C4-2B (cell line): ENCODE measurements around the gene SGMS1.
"Not testable (repeated sequence)": the region's sequence is repeated elsewhere in the genome, so short reads cannot be mapped to it uniquely, and the experiment has no call there.

Experiments used
- ZFX ChIP-seq: fragments of 450-650 bp; IDR thresholded peaks from 2 replicates; pipeline ENCODE4 v1.6.1; 2017
- TF ChIP-seq, protein P1 (sequence below): fragments of 450-650 bp; conservative IDR thresholded peaks from 2 replicates; pipeline ENCODE4 v1.5.1; 2017; ENCODE audit warnings: mild to moderate bottlenecking

DNA sequence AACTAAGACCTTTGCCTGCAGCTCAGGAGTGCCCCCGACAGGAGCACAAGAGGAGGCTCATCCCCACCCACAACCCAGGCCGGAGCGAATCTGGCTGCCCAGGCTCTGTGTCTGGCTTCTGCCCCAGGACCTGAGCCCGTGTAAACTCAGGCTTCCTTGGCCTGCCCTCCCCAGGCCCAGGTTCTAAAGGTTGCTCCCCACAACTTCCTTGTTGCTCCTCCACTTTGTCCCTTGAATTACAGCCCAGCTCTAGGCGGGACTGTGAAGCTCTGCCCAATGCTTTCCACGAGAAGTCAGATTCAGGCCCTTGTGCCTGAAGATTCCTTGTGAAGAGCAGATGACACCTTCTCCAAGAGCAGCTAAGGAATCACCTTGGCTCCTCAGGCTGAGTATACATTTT lies 46.2 kb upstream of the SGMS1 start:
- TF ChIP-seq, protein P1, sequence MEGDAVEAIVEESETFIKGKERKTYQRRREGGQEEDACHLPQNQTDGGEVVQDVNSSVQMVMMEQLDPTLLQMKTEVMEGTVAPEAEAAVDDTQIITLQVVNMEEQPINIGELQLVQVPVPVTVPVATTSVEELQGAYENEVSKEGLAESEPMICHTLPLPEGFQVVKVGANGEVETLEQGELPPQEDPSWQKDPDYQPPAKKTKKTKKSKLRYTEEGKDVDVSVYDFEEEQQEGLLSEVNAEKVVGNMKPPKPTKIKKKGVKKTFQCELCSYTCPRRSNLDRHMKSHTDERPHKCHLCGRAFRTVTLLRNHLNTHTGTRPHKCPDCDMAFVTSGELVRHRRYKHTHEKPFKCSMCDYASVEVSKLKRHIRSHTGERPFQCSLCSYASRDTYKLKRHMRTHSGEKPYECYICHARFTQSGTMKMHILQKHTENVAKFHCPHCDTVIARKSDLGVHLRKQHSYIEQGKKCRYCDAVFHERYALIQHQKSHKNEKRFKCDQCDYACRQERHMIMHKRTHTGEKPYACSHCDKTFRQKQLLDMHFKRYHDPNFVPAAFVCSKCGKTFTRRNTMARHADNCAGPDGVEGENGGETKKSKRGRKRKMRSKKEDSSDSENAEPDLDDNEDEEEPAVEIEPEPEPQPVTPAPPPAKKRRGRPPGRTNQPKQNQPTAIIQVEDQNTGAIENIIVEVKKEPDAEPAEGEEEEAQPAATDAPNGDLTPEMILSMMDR: not testable (repeated sequence)
- not testable (repeated sequence) for TF ChIP-seq ZFX
